Neural cell (in vitro differentiated cells): ENCODE data around the gene MED15.

ENCODE experiments used
- CTCF ChIP-seq: fragments of 450-650 bp; IDR thresholded peaks from 2 replicates; pipeline ENCODE4 v1.5.1; 2014; ENCODE audit warnings: antibody characterized with exemption, mild to moderate bottlenecking, moderate library complexity; ENCODE audit not compliant: poor library complexity, severe bottlenecking
- EP300 ChIP-seq: fragments of 450-650 bp; conservative IDR thresholded peaks from 2 replicates; pipeline ENCODE4 v1.6.1; 2014; ENCODE audit warnings: antibody characterized with exemption, mild to moderate bottlenecking, moderate library complexity; ENCODE audit not compliant: poor library complexity, severe bottlenecking
- EZH2 ChIP-seq: fragments of 200-600, 300-800 bp; shearing (Covaris generic), sonication (generic); IDR thresholded peaks from 2 replicates; pipeline ENCODE4 v1.6.1; 2014; ENCODE audit warnings: antibody characterized with exemption, low read length, borderline replicate concordance, mild to moderate bottlenecking; ENCODE audit not compliant: insufficient read depth, poor library complexity, severe bottlenecking
- POLR2AphosphoS5 ChIP-seq: IDR thresholded peaks from 2 replicates; pipeline ENCODE4 v1.6.1; 2012
- TAF1 ChIP-seq: IDR thresholded peaks from 2 replicates; pipeline ENCODE4 v1.6.1; 2012; ENCODE audit warnings: low read depth

- TF ChIP-seq EP300 (no peak), TAF1 (no peak), CTCF (no peak), EZH2 (no peak), POLR2AphosphoS5 (no peak)
Measured at GRCh38 chr22:20615021-20615420, 107.6 kb downstream of the MED15 start.
